Chondrocyte (in vitro differentiated cells): ENCODE measurements around the gene OR2L13. TPM values are rescaled to one million over a fixed set of nuclear protein-coding genes. Genes with fewer than 3 reads are reported as not detected.

ENCODE experiments used
- DNase-seq: peaks from one replicate; pipeline ENCODE4 v3.0.0; 2021; ENCODE audit warnings: mixed read lengths, low spot score
- H3K27ac Mint-ChIP-seq: one replicate; pipeline ENCODE4 v1.8.0; 2021; ENCODE audit warnings: mild to moderate bottlenecking, moderate library complexity, mixed read lengths; ENCODE audit not compliant: unreplicated experiment
- H3K27me3 Mint-ChIP-seq: 2 replicates; pipeline ENCODE4 v1.8.0; 2021; ENCODE audit warnings: low read depth, mixed read lengths
- H3K36me3 Mint-ChIP-seq: 2 replicates; pipeline ENCODE4 v1.8.0; 2021; ENCODE audit warnings: low read depth, mixed read lengths
- H3K4me1 Mint-ChIP-seq: 2 replicates; pipeline ENCODE4 v1.8.0; 2021; ENCODE audit warnings: low read depth, mild to moderate bottlenecking, mixed read lengths
- H3K4me3 Mint-ChIP-seq: one replicate; pipeline ENCODE4 v1.8.0; 2021; ENCODE audit warnings: mild to moderate bottlenecking, moderate library complexity, mixed read lengths; ENCODE audit not compliant: unreplicated experiment
- H3K9me3 Mint-ChIP-seq: 2 replicates; pipeline ENCODE4 v1.8.0; 2021; ENCODE audit warnings: low read depth, mixed read lengths
- long read RNA-seq: library from polyadenylated mRNA; stranded (forward); transcript quantifications from one replicate; pipeline ENCODE4 v2.0.0, GENCODE V29; 2021
- total RNA-seq: library from RNA; stranded (reverse); gene quantifications from 3 replicates; pipeline ENCODE4 v1.2.1, GENCODE V29; 2021
- TF ChIP-seq, protein P1 (sequence below): fragments of 200-600 bp; sonication (generic); IDR thresholded peaks from 2 replicates; pipeline ENCODE4 v1.5.0; 2021; ENCODE audit warnings: antibody characterized with exemption, mild to moderate bottlenecking, moderate library complexity

The OR2L13 gene, protein sequence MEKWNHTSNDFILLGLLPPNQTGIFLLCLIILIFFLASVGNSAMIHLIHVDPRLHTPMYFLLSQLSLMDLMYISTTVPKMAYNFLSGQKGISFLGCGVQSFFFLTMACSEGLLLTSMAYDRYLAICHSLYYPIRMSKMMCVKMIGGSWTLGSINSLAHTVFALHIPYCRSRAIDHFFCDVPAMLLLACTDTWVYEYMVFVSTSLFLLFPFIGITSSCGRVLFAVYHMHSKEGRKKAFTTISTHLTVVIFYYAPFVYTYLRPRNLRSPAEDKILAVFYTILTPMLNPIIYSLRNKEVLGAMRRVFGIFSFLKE
- total RNA-seq = not detected in 3 replicates
- long read RNA-seq = 0 reads

DNA sequence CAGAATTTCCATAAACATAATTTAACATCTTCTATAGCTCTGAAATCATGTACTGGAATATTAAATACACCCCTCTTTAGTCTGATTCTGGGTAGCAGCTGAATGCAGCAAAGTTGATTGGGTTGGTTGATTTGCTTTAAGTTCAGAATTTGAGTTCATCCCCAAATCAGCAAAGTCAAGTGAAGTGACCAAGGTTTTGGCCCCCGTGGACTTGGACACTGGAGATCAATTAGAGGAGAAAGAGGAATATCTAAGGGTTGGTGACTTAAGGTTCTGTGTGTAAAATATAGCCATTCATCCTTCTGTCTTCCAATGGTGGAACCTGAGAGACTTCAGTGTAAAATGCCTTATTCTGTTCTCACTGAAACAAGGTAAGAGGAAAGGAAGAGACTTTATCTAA lies at the start of gene OR2L13:
OR2L13 (plus strand) TSS at position 301 of the 400 bp plus-strand sequence. CDS start 4,192 bp downstream, outside the sequence.
- peaks cover 70% of the 10 kb centered on the region for H3K9me3 Mint-ChIP-seq
- no peaks in the 10 kb centered on the region for H3K36me3 Mint-ChIP-seq
- no peaks in the 10 kb centered on the region for H3K27me3 Mint-ChIP-seq
- no peak for DNase-seq
- H3K4me3 Mint-ChIP-seq = no peak within 1 kb of the TSS
- no peak within 1 kb of the TSS for H3K27ac Mint-ChIP-seq
- H3K4me1 Mint-ChIP-seq = no peaks in the 10 kb centered on the region
- TF ChIP-seq, protein P1, sequence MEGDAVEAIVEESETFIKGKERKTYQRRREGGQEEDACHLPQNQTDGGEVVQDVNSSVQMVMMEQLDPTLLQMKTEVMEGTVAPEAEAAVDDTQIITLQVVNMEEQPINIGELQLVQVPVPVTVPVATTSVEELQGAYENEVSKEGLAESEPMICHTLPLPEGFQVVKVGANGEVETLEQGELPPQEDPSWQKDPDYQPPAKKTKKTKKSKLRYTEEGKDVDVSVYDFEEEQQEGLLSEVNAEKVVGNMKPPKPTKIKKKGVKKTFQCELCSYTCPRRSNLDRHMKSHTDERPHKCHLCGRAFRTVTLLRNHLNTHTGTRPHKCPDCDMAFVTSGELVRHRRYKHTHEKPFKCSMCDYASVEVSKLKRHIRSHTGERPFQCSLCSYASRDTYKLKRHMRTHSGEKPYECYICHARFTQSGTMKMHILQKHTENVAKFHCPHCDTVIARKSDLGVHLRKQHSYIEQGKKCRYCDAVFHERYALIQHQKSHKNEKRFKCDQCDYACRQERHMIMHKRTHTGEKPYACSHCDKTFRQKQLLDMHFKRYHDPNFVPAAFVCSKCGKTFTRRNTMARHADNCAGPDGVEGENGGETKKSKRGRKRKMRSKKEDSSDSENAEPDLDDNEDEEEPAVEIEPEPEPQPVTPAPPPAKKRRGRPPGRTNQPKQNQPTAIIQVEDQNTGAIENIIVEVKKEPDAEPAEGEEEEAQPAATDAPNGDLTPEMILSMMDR = no peak

DNA sequence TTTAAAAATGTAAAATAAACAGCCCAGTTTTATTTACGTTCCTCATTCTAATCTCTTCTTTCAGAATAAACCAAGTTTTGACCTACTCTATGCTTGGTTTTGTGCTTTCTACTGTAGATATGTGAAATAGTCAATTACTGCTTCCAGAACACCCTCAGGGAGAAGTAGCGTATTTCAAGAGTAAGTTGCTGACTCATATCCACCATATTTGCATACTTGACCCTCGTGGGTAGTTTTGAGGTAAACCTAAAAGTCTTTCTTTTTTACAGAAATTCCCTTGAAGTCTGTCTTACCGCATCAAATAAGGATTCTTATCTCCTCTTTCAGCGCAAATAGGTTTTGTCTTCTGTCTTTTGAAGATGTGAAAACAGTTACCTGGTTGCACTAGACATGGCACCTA lies 49.8 kb upstream of the OR2L13 start:
- Mint-ChIP-seq H3K36me3 (no peaks in the 10 kb centered on the region), H3K4me3 (no peak overlapping the region), H3K27ac (no peak overlapping the region), H3K4me1 (no peaks in the 10 kb centered on the region), H3K9me3 (peaks cover 42% of the 10 kb centered on the region), H3K27me3 (no peaks in the 10 kb centered on the region)
- no peak for DNase-seq
- TF ChIP-seq, protein P1 = no peak

DNA sequence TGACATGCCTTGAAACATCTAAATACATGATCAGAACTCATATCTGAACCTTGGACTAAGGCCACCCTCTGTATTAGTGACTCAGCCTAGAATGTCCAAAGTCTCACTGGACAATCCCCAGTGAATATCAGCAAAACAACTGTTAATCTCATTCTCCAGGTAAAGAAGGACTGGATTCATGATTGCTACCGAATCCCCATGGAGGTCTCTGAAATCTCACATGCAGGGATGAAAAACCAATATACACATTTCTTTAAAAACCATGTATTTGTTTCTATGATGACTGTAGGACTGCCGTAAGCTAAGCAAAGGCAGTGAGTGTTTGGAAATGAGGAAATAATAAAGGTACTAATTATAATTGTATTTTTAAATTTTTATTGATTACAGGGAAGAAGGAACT lies 48.4 kb upstream of the OR2L13 start, which contains the start of gene OR2L3:
OR2L3 (plus strand) TSS at position 301 of the 400 bp plus-strand sequence. CDS start 13,846 bp downstream, outside the sequence.
- H3K4me3 Mint-ChIP-seq = no peak within 1 kb of the TSS
- TF ChIP-seq, protein P1 = no peak
- no peaks in the 10 kb centered on the region for H3K36me3 Mint-ChIP-seq
- no peaks in the 10 kb centered on the region for H3K27me3 Mint-ChIP-seq
- DNase-seq = no peak
- no peak within 1 kb of the TSS for H3K27ac Mint-ChIP-seq
- H3K4me1 Mint-ChIP-seq = no peaks in the 10 kb centered on the region
- H3K9me3 Mint-ChIP-seq = peaks cover 39% of the 10 kb centered on the region

DNA sequence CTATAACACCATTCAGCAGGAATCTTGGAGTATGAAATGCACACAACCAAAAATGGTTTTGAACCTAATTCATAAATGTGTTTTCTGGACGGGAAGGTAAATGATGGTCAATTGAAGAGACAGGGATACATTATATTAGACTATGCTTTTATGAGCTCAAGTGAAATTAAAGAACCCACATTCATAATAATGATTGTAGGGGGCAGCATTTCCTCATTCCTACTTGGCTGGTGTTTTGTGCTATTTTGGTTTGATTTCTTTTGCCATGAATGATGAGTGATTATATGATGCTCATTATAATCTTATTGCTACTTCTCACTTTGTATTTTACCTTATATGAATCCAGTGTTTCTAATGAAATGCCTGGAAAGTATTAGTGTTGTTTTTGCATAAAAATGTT lies 48.0 kb upstream of the OR2L13 start:
- DNase-seq = no peak
- TF ChIP-seq, protein P1 = no peak

DNA sequence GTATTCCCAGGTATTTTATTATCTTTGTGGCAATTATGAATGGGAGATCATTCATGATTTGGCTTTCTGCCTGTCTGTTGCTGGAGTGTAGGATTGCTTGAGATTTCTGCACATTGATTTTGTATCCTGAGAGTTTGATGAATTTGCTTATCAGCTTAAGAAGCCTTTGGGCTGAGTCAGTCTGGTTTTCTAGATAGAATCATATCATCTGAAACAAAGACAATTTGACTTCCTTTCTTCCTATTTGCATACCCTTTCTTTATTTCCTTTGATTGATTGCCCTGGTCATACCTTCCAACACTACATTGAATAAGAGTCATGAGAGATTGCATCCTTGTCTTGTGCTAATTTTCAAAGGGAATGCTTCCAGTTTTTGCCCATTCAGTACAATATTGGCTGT lies 40.3 kb upstream of the OR2L13 start:
- no peaks in the 10 kb centered on the region for H3K36me3 Mint-ChIP-seq
- H3K4me1 Mint-ChIP-seq = no peaks in the 10 kb centered on the region
- DNase-seq = no peak
- H3K27ac Mint-ChIP-seq = no peak overlapping the region
- no peak overlapping the region for H3K4me3 Mint-ChIP-seq
- H3K27me3 Mint-ChIP-seq = no peaks in the 10 kb centered on the region
- TF ChIP-seq, protein P1 = no peak
- H3K9me3 Mint-ChIP-seq = peaks cover 54% of the 10 kb centered on the region

More for the DNA sequence above, 48.0 kb upstream of the OR2L13 start:
- H3K4me1 Mint-ChIP-seq = no peaks in the 10 kb centered on the region
- no peaks in the 10 kb centered on the region for H3K36me3 Mint-ChIP-seq
- H3K27ac Mint-ChIP-seq = no peak overlapping the region
- no peak overlapping the region for H3K4me3 Mint-ChIP-seq
- H3K27me3 Mint-ChIP-seq = no peaks in the 10 kb centered on the region
- peaks cover 39% of the 10 kb centered on the region for H3K9me3 Mint-ChIP-seq
